ENCODE data around the gene AK5. TPM values are rescaled to one million over a fixed set of nuclear protein-coding genes. Genes with fewer than 3 reads are reported as not detected.

The AK5 gene, protein sequence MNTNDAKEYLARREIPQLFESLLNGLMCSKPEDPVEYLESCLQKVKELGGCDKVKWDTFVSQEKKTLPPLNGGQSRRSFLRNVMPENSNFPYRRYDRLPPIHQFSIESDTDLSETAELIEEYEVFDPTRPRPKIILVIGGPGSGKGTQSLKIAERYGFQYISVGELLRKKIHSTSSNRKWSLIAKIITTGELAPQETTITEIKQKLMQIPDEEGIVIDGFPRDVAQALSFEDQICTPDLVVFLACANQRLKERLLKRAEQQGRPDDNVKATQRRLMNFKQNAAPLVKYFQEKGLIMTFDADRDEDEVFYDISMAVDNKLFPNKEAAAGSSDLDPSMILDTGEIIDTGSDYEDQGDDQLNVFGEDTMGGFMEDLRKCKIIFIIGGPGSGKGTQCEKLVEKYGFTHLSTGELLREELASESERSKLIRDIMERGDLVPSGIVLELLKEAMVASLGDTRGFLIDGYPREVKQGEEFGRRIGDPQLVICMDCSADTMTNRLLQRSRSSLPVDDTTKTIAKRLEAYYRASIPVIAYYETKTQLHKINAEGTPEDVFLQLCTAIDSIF
- total RNA-seq = 1 to 10 TPM in 1 of 2 donors, under 1 TPM in 1; 0.71 to 2.1 TPM
- polyA plus RNA-seq = 1 to 10 TPM in 1 of 2 donors, not detected in 1; 8.9 TPM
- long read RNA-seq, donor 1 = 0 reads
- long read RNA-seq, donor 2, partial matches to known transcripts = 0 of 2 reads
- long read RNA-seq, donor 2, other reads (novel, unspliced or antisense) = 0 of 2 reads

DNA sequence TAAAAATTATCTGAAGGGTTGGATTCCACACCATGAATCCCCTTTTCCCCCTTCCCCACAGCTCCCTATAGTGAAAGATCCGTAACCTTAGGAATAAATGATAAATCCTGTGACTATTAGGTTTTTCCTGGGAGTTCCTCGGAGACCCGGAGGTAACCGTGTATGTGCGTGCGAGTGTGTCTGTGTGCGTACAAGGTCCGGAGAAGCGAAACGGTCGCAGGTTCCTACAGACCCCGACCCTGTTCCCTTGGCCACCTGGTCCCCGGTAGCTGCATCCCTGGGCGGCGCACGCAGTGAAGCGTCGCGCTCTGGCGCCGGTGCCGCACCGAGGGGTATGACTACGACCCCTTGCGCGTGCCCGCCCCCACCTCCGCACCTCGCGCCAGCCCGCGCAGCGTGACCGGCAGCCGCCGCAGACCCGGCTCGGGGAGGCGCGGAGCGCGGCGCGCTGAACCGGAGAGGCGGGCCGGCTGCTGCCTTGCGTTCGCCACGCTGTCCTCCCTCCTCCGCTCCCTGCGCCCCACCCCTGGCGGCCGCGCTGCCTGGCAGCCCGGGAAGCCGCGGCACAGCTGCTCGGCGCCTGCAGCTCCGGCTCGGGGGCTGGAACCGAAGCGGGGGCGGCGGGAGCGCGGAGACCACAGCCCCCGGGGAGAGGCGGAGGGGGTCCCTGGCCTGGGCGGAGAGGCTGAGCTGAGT, at the start of gene AK5:
TSS of gene AK5 (plus strand) at position 529 of the 696 bp plus-strand sequence. CDS start 295 bp downstream, outside the sequence.
- Histone ChIP-seq H3K36me3 (ENCODE audit: control insufficient read depth in 1 of 2, insufficient read depth in 2 of 2, low read length in 1 of 2) (no peaks in the 10 kb centered on the region), H3K4me3 (ENCODE audit: low read length in 2 of 2) (peak within 1 kb of the TSS; percentile 45 to 61), H3K27me3 (ENCODE audit: control insufficient read depth in 1 of 2, insufficient read depth in 2 of 2, low read length in 1 of 2) (no peaks in the 10 kb centered on the region), H3K27ac (ENCODE audit: low read depth in 1 of 2, low read length in 2 of 2) (no peak within 1 kb of the TSS), H3K4me1 (ENCODE audit: control insufficient read depth in 1 of 2, insufficient read depth in 2 of 2, low read length in 2 of 2) (no peaks in the 10 kb centered on the region), H3K9me3 (ENCODE audit: control insufficient read depth, low read length) (no peaks in the 10 kb centered on the region)
- peak; percentile 44 to 79 for DNase-seq
- 2 to 4% methylated on average over 63 to 71 of the region's 71 CpGs for WGBS, 2 donors
- ATAC-seq (ENCODE audit: low FRiP score) = peak; percentile 74
- intact Hi-C loops (cut with DNase I) = loop anchor here in 1 of 2 donors (10.0 kb wide), 1 partner anchor 253 kb away; no protein-coding TSS in a partner anchor

DNA sequence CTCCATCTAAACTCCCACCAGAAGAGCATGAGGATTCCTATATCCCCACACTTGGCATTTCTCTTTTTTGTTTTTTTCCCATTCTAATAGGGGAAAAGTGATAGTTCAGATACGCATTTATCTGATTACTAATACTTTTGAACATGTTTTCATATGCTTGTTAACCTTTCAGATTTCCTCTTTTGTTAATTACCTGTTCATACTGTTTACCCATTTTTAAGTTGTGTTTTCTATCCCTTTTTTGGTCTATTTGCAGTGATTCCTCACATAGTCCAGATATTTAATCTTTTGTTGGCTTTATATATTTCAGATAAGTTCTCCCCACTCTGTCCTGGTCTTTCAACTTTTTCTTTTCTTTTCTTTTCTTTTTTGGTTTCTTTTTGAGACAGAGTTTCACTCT, 49.0 kb upstream of the AK5 start:
- Histone ChIP-seq H3K9me3 (ENCODE audit: control insufficient read depth, low read length) (no peaks in the 10 kb centered on the region), H3K4me3 (ENCODE audit: low read length in 2 of 2) (no peak overlapping the region), H3K36me3 (ENCODE audit: control insufficient read depth in 1 of 2, insufficient read depth in 2 of 2, low read length in 1 of 2) (no peaks in the 10 kb centered on the region), H3K27ac (ENCODE audit: low read depth in 1 of 2, low read length in 2 of 2) (no peak overlapping the region), H3K4me1 (ENCODE audit: control insufficient read depth in 1 of 2, insufficient read depth in 2 of 2, low read length in 2 of 2) (no peaks in the 10 kb centered on the region), H3K27me3 (ENCODE audit: control insufficient read depth in 1 of 2, insufficient read depth in 2 of 2, low read length in 1 of 2) (no peaks in the 10 kb centered on the region)
- WGBS, 2 donors = 88 to 95% methylated on average over 1 of the region's 1 CpG
- DNase-seq = no peak
- no peak for ATAC-seq (ENCODE audit: low FRiP score)
- intact Hi-C loops (cut with DNase I) = no loop called here

DNA sequence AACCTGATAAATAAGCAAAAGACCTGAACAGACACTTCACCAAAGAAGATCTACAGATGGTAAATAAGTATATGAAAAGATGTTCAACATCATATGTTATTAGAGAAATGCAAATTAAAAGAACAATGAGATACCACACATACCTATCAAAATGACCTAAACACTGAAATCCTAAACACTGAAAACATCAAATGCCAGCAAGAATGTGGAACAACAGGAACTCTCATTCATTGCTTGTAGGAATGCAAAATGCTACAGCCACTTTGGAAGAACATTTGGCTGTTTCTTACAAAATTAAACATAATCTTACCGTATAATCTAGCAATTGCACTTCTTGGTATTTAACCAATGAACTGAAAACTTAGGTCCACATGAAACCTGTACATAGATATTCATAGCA, 47.7 kb upstream of the AK5 start:
- ATAC-seq (ENCODE audit: low FRiP score) = no peak
- 67 to 75% methylated on average over 1 of the region's 1 CpG for WGBS, 2 donors

DNA sequence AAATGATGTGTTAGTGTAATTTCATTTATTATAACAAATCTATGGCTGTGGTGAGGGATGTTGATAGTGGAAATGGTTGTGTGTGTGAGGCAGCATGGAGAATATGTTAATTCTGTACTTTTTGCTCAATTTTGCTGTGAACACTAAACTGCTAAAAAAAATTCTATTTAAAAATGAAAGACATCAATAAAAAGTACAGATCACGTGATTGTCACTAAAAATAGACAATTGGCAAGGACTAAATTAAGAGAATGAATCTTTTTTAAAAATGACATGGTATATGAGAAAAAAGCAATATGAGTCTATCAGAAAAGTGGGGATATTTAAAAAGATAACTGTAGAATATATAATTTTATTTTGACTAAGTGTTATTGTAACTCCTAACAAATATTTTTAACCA, 46.9 kb upstream of the AK5 start:
- WGBS, 2 donors = 33 to 35% methylated on average over 1 of the region's 1 CpG
- no peaks in the 10 kb centered on the region for H3K36me3 ChIP-seq (ENCODE audit: control insufficient read depth in 1 of 2, insufficient read depth in 2 of 2, low read length in 1 of 2)
- no peaks in the 10 kb centered on the region for H3K9me3 ChIP-seq (ENCODE audit: control insufficient read depth, low read length)
- no peak overlapping the region for H3K27ac ChIP-seq (ENCODE audit: low read depth in 1 of 2, low read length in 2 of 2)
- no peak overlapping the region for H3K4me3 ChIP-seq (ENCODE audit: low read length in 2 of 2)
- DNase-seq = no peak
- intact Hi-C loops (cut with DNase I) = no loop called here
- H3K4me1 ChIP-seq (ENCODE audit: control insufficient read depth in 1 of 2, insufficient read depth in 2 of 2, low read length in 2 of 2) = no peaks in the 10 kb centered on the region
- no peak for ATAC-seq (ENCODE audit: low FRiP score)
- no peaks in the 10 kb centered on the region for H3K27me3 ChIP-seq (ENCODE audit: control insufficient read depth in 1 of 2, insufficient read depth in 2 of 2, low read length in 1 of 2)

More for the DNA sequence above, 47.7 kb upstream of the AK5 start:
- Histone ChIP-seq H3K4me1 (ENCODE audit: control insufficient read depth in 1 of 2, insufficient read depth in 2 of 2, low read length in 2 of 2) (no peaks in the 10 kb centered on the region), H3K27ac (ENCODE audit: low read depth in 1 of 2, low read length in 2 of 2) (no peak overlapping the region), H3K4me3 (ENCODE audit: low read length in 2 of 2) (no peak overlapping the region), H3K9me3 (ENCODE audit: control insufficient read depth, low read length) (no peaks in the 10 kb centered on the region), H3K36me3 (ENCODE audit: control insufficient read depth in 1 of 2, insufficient read depth in 2 of 2, low read length in 1 of 2) (no peaks in the 10 kb centered on the region), H3K27me3 (ENCODE audit: control insufficient read depth in 1 of 2, insufficient read depth in 2 of 2, low read length in 1 of 2) (no peaks in the 10 kb centered on the region)
- intact Hi-C loops (cut with DNase I) = no loop called here
- no peak for DNase-seq

DNA sequence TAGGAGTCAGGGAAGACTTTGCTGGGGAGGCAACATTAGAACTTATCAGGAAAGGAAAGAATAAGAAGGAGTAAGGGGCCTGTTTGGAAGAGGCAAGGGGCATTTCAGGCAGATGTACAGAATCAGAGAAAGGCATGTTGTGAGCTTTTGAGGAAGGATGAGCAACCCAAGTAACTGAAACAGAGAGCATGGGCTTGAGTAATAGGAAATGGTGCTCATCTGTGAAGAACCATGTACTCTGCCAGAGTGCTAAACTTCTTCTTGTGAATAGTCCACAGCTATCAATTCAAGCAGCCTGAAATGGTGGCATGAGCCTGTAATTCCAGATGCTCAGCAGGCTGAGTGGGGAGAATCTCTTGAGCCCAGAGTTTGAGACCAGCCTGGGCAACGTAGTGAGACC, 43.4 kb upstream of the AK5 start:
- ATAC-seq (ENCODE audit: low FRiP score) = no peak

DNA sequence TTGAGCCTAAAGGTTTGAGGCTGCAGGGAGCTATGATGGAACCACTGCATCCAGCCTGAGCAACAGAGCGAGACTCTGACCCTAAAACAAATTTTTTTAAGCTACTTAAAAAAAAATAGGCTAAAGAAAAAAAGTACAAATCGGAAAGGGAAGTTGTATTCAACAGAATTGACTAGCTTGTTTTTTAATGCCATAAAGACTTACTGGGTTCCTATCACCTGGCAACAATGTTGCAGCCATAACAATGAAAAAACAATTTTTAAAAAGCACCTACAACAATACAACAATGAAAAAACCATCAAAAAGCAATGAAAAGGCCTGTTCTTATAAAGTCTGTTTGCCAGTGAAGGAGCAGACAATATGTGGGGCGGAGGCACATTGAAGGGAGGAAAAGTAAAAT, 42.5 kb upstream of the AK5 start:
- Histone ChIP-seq H3K4me3 (ENCODE audit: low read length in 2 of 2) (no peak overlapping the region), H3K27ac (ENCODE audit: low read depth in 1 of 2, low read length in 2 of 2) (no peak overlapping the region), H3K27me3 (ENCODE audit: control insufficient read depth in 1 of 2, insufficient read depth in 2 of 2, low read length in 1 of 2) (no peaks in the 10 kb centered on the region), H3K4me1 (ENCODE audit: control insufficient read depth in 1 of 2, insufficient read depth in 2 of 2, low read length in 2 of 2) (no peaks in the 10 kb centered on the region), H3K9me3 (ENCODE audit: control insufficient read depth, low read length) (no peaks in the 10 kb centered on the region), H3K36me3 (ENCODE audit: control insufficient read depth in 1 of 2, insufficient read depth in 2 of 2, low read length in 1 of 2) (no peaks in the 10 kb centered on the region)
- intact Hi-C loops (cut with DNase I) = no loop called here
- ATAC-seq (ENCODE audit: low FRiP score) (no peak), DNase-seq (no peak)
- 62 to 89% methylated on average over 3 of the region's 3 CpGs for WGBS, 2 donors

More for the DNA sequence above, 43.4 kb upstream of the AK5 start:
- WGBS, 2 donors = 67 to 80% methylated on average over 1 of the region's 1 CpG
- no peak overlapping the region for H3K27ac ChIP-seq (ENCODE audit: low read depth in 1 of 2, low read length in 2 of 2)
- no peaks in the 10 kb centered on the region for H3K27me3 ChIP-seq (ENCODE audit: control insufficient read depth in 1 of 2, insufficient read depth in 2 of 2, low read length in 1 of 2)
- H3K4me1 ChIP-seq (ENCODE audit: control insufficient read depth in 1 of 2, insufficient read depth in 2 of 2, low read length in 2 of 2) = no peaks in the 10 kb centered on the region
- intact Hi-C loops (cut with DNase I) = no loop called here
- H3K9me3 ChIP-seq (ENCODE audit: control insufficient read depth, low read length) = no peaks in the 10 kb centered on the region
- no peak overlapping the region for H3K4me3 ChIP-seq (ENCODE audit: low read length in 2 of 2)
- H3K36me3 ChIP-seq (ENCODE audit: control insufficient read depth in 1 of 2, insufficient read depth in 2 of 2, low read length in 1 of 2) = no peaks in the 10 kb centered on the region
- DNase-seq = no peak

DNA sequence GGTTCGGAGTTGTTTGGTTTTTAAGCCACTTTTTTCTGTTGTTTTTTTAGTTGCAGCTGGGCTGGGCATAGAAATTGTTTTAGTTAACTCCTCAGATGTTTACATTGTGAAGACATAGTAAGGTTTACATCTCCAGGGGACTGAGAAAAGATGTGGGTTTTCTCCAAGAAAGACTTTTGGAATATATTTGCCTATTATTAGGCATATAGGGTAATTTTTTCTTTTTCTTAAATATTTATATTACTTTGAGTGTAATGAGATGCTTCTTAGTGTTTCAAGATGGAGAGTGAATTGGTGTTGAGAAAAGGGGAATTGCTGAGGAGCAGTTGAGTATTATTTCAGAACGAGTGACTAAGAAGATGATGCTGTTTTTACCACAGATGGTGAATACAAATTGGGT, 36.0 kb upstream of the AK5 start:
- ATAC-seq (ENCODE audit: low FRiP score) (no peak), DNase-seq (no peak)
- no peak overlapping the region for H3K27ac ChIP-seq (ENCODE audit: low read depth in 1 of 2, low read length in 2 of 2)
- H3K9me3 ChIP-seq (ENCODE audit: control insufficient read depth, low read length) = peaks cover 4% of the 10 kb centered on the region
- WGBS, 2 donors = 48 to 52% methylated on average over 2 of the region's 2 CpGs
- no peaks in the 10 kb centered on the region for H3K4me1 ChIP-seq (ENCODE audit: control insufficient read depth in 1 of 2, insufficient read depth in 2 of 2, low read length in 2 of 2)
- H3K36me3 ChIP-seq (ENCODE audit: control insufficient read depth in 1 of 2, insufficient read depth in 2 of 2, low read length in 1 of 2) = no peaks in the 10 kb centered on the region
- no peaks in the 10 kb centered on the region for H3K27me3 ChIP-seq (ENCODE audit: control insufficient read depth in 1 of 2, insufficient read depth in 2 of 2, low read length in 1 of 2)
- no peak overlapping the region for H3K4me3 ChIP-seq (ENCODE audit: low read length in 2 of 2)
- intact Hi-C loops (cut with DNase I) = no loop called here

DNA sequence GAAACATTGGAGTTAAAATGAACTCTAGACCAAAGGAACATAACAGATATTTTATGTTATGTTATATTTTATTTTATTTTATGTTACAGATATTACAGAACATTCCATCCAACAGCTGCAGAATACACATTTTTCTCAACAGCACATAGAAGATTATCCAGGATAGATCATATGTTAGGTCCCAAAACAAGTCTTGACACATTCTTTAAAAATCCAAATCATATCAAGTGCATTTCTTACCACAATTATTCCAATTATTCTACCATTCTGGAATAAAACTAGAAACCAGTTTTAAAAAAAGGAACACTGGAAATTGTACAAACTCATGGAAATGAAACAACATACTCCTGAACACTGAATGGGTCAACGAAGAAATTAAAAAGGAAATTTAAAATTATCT, 31.7 kb upstream of the AK5 start:
- no peak overlapping the region for H3K4me3 ChIP-seq (ENCODE audit: low read length in 2 of 2)
- ATAC-seq (ENCODE audit: low FRiP score) = no peak
- peaks cover 10% of the 10 kb centered on the region for H3K9me3 ChIP-seq (ENCODE audit: control insufficient read depth, low read length)
- 84 to 89% methylated on average over 1 of the region's 1 CpG for WGBS, 2 donors
- H3K4me1 ChIP-seq (ENCODE audit: control insufficient read depth in 1 of 2, insufficient read depth in 2 of 2, low read length in 2 of 2) = no peaks in the 10 kb centered on the region
- no peak for DNase-seq
- no peaks in the 10 kb centered on the region for H3K27me3 ChIP-seq (ENCODE audit: control insufficient read depth in 1 of 2, insufficient read depth in 2 of 2, low read length in 1 of 2)
- H3K36me3 ChIP-seq (ENCODE audit: control insufficient read depth in 1 of 2, insufficient read depth in 2 of 2, low read length in 1 of 2) = no peaks in the 10 kb centered on the region
- intact Hi-C loops (cut with DNase I) = no loop called here
- no peak overlapping the region for H3K27ac ChIP-seq (ENCODE audit: low read depth in 1 of 2, low read length in 2 of 2)
